AG04450 (cell line): ENCODE data around the gene PTH1R. TPM values are rescaled to one million over a fixed set of nuclear protein-coding genes. Genes with fewer than 3 reads are reported as not detected.

Experiments
- CTCF ChIA-PET: fragments of 300-600, 350-600 bp; formaldehyde crosslinking; extraction: SDS; loops from one replicate; lab custom pipeline; 2022; ENCODE audit warnings: antibody characterized with exemption, inconsistent platforms; lab: Charles Lee
- POLR2A ChIA-PET: fragments of 350-600 bp; formaldehyde crosslinking; extraction: SDS; loops from one replicate; lab custom pipeline; 2021; ENCODE audit warnings: antibody characterized with exemption, inconsistent platforms; lab: Yijun Ruan, JAX
- DNase-seq: peaks from one replicate; pipeline ENCODE4 v3.0.0-alpha.2; 2011; ENCODE audit warnings: low read depth, low spot score
- H3K27ac ChIP-seq: one replicate; pipeline ENCODE4 v1.5.1; 2012; ENCODE audit warnings: low read depth, low read length, control low read depth
- H3K27me3 ChIP-seq: one replicate; pipeline ENCODE4 v1.6.0; 2012; ENCODE audit warnings: low read length; ENCODE audit not compliant: control insufficient read depth, insufficient read depth
- H3K4me3 ChIP-seq: 2 replicates; pipeline ENCODE4 v1.5.1; 2011; ENCODE audit warnings: mild to moderate bottlenecking, low read depth, low read length, control low read depth
- H3K9me3 ChIP-seq: 2 replicates; pipeline ENCODE4 v1.5.1; 2012; ENCODE audit warnings: low read length; ENCODE audit not compliant: control insufficient read depth, insufficient read depth
- CTCF ChIP-seq: IDR thresholded peaks from 2 replicates; pipeline ENCODE4 v1.5.1; 2011; ENCODE audit warnings: low read depth, low read length, control low read depth, inconsistent platforms
- polyA plus RNA-seq: library from polyadenylated mRNA; depleted of rRNA; stranded (reverse); fragments of >200 nt; gene quantifications from 2 replicates; pipeline ENCODE4 v1.2.3, GENCODE V29; 2011

PTH1R gene
- polyA plus RNA-seq, 1 experiment = 0.05 TPM

- CTCF ChIA-PET = interaction anchor here (0.7 to 1.8 kb wide), 3 partner anchors 19 to 396 kb away, joined by 3 to 5 read pairs (median 3); no protein-coding TSS in a partner anchor
- Histone ChIP-seq H3K4me3 (no peak overlapping the region), H3K27me3 (no peaks in the 10 kb centered on the region), H3K27ac (no peak overlapping the region), H3K9me3 (0 out of 2 replicates have a peak, but pooled peaks cover 2% of the 10 kb centered on the region)
- POLR2A ChIA-PET = no interaction called here
- no peak for TF ChIP-seq CTCF
- DNase-seq = no peak
Measured at GRCh38 chr3:46928282-46928681, 50.8 kb downstream of the PTH1R start.

- no peak for TF ChIP-seq CTCF
- CTCF ChIA-PET = interaction anchor here (0.6 to 1.8 kb wide), 3 partner anchors 20 to 442 kb away, joined by 5 to 18 read pairs (median 6); no protein-coding TSS in a partner anchor
- DNase-seq = no peak
- Histone ChIP-seq H3K27me3 (no peaks in the 10 kb centered on the region), H3K27ac (no peak overlapping the region), H3K9me3 (0 out of 2 replicates have a peak, but pooled peaks cover 2% of the 10 kb centered on the region), H3K4me3 (no peak overlapping the region)
- POLR2A ChIA-PET = no interaction called here
Measured at GRCh38 chr3:46929324-46929723, 51.8 kb downstream of the PTH1R start.

- no peaks in the 10 kb centered on the region for H3K27me3 ChIP-seq
- no peak for TF ChIP-seq CTCF
- CTCF ChIA-PET = interaction anchor here (0.9 kb wide), 1 partner anchor 21 kb away, joined by 3 read pairs; no protein-coding TSS in a partner anchor
- POLR2A ChIA-PET = no interaction called here
- DNase-seq = no peak
- H3K27ac ChIP-seq = peak overlapping the region; percentile 11
- H3K4me3 ChIP-seq = no peak overlapping the region
- H3K9me3 ChIP-seq = 0 out of 2 replicates have a peak, but pooled peaks cover 2% of the 10 kb centered on the region
Measured at GRCh38 chr3:46930166-46930944, 52.8 kb downstream of the PTH1R start.

- CTCF ChIA-PET = interaction anchor here (0.9 to 5.7 kb wide), 2 partner anchors 8 to 21 kb away, joined by 3 to 52 read pairs; no protein-coding TSS in a partner anchor
- peak overlapping the region; percentile 11 for H3K27ac ChIP-seq
- H3K4me3 ChIP-seq = no peak overlapping the region
- no peak for TF ChIP-seq CTCF
- POLR2A ChIA-PET = no interaction called here
- no peak for DNase-seq
- H3K27me3 ChIP-seq = no peaks in the 10 kb centered on the region
- H3K9me3 ChIP-seq = 0 out of 2 replicates have a peak, but pooled peaks cover 2% of the 10 kb centered on the region
Measured at GRCh38 chr3:46930945-46931403, 53.5 kb downstream of the PTH1R start.
